ENCODE results near the gene BAZ2A.

GRCh38 chr12:56602239-56602638, 27.9 kb downstream of the BAZ2A start:
- TF ChIP-seq, protein P1, sequence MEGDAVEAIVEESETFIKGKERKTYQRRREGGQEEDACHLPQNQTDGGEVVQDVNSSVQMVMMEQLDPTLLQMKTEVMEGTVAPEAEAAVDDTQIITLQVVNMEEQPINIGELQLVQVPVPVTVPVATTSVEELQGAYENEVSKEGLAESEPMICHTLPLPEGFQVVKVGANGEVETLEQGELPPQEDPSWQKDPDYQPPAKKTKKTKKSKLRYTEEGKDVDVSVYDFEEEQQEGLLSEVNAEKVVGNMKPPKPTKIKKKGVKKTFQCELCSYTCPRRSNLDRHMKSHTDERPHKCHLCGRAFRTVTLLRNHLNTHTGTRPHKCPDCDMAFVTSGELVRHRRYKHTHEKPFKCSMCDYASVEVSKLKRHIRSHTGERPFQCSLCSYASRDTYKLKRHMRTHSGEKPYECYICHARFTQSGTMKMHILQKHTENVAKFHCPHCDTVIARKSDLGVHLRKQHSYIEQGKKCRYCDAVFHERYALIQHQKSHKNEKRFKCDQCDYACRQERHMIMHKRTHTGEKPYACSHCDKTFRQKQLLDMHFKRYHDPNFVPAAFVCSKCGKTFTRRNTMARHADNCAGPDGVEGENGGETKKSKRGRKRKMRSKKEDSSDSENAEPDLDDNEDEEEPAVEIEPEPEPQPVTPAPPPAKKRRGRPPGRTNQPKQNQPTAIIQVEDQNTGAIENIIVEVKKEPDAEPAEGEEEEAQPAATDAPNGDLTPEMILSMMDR (conservative IDR thresholded peaks at IDR 0.05; ENCODE audit: low read length) = no peak
- TF ChIP-seq EZH2phosphoT487 (IDR thresholded peaks at IDR 0.05; ENCODE audit: borderline replicate concordance) = no peak
